ENCODE data around the gene TJAP1.
"Not testable (repeated sequence)": the region's sequence is repeated elsewhere in the genome, so short reads cannot be mapped to it uniquely, and the experiment has no call there.

The TJAP1 gene

GRCh38 chr6:43523284-43523683 is 45.9 kb downstream of the TJAP1 start:
- TF ChIP-seq ZFX (IDR thresholded peaks at IDR 0.05), result no peak
- no peak for TF ChIP-seq CTCF (conservative IDR thresholded peaks at IDR 0.05)
- H3K27ac ChIP-seq, result no peak overlapping the region

DNA sequence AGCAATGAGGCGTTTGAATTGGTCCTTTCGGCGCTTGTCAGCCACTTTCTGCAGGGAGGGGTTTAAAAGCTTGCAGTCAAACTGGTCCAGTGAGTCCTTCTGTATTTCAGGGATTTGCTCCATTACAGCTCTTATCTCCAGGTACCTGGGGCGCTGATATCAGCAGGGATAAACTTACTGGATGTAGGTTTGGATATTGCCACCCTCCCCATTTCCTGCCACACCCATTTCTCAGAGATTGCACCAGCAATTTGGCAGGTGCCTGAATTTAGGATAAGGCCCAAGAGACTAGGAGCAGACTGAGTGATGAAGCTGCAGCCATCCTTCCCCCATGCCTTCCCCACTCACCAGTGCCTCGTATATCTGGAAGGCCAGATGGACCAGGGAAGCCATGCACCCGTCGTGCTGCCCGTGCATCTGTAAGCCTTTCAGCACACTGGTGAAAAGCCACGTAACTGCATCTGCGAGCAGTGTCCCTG is 47.2 kb downstream of the TJAP1 start:
- no peak overlapping the region; the same call in 1 of the 2 replicates for H3K27ac ChIP-seq
- TF ChIP-seq ZFX (IDR thresholded peaks at IDR 0.05) (no peak), CTCF (conservative IDR thresholded peaks at IDR 0.05) (no peak)

DNA sequence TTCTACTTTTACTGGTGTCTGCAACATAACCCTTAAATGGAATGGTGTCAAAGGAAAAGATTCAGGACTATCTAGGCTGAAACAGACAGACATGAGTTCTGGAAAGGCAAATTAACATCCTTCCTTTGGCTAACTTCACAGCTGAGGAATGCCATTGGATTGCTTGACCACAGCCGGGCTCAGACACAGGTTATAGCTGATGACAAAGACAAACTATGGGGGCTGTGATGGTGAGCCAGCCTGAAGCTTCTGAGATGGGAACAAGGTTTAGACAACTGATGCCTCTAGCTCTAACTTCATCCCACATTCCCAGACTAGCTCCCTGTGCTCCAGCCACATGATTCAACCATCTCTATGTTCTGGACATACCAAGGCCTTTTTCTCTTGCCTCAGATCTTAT is 54.8 kb downstream of the TJAP1 start:
- no peak overlapping the region for H3K27ac ChIP-seq
- no peak for TF ChIP-seq CTCF (conservative IDR thresholded peaks at IDR 0.05)
- TF ChIP-seq ZFX (IDR thresholded peaks at IDR 0.05), result no peak

DNA sequence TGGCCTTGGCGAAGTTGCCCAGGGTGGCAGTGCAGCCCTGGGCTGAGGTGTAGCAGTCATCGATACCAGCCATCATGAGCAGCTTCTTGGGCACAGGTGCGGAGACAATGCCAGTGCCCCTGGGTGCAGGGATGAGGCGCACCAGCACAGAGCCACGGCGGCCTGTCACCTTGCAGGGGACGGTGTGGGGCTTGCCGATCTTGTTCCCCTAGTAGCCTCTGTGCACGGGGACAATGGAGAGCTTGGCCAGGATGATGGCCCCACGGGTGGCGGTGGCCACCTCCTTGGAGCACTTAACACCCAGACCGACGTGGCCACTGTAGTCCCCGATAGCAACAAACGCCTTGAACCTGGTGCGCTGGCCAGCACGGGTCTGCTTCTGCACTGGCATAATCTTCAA is 61.6 kb downstream of the TJAP1 start:
- not testable (repeated sequence) for H3K27ac ChIP-seq

- not testable (repeated sequence) for H3K27ac ChIP-seq
These were observed 62.0 kb downstream of the TJAP1 start for GRCh38 chr6:43539409-43539808.

DNA sequence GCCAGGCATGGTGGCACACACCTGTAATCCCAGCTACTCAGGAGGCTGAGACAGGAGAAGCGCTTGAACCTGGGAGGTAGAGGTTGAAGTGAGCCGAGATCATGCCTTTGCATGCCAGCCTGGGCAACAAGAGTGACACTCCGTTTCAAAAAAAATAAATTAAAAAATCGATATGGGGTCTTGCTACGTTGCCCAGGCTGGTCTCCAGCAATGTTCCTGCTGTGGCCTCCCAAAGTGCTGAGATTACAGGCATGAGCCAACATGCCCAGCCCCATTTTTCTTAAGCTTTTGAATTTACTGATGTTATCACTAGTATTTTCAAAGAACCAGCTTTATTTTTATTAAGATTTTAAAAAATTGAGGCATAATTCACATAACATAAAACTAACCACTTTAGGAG is 63.1 kb downstream of the TJAP1 start:
- H3K27ac ChIP-seq, result no peak overlapping the region
- no peak for TF ChIP-seq ZFX (IDR thresholded peaks at IDR 0.05)
- no peak for TF ChIP-seq CTCF (conservative IDR thresholded peaks at IDR 0.05)

GRCh38 chr6:43541774-43542471 is 64.6 kb downstream of the TJAP1 start:
- TF ChIP-seq ZFX (IDR thresholded peaks at IDR 0.05) (no peak), CTCF (conservative IDR thresholded peaks at IDR 0.05) (no peak)
- no peak overlapping the region for H3K27ac ChIP-seq

DNA sequence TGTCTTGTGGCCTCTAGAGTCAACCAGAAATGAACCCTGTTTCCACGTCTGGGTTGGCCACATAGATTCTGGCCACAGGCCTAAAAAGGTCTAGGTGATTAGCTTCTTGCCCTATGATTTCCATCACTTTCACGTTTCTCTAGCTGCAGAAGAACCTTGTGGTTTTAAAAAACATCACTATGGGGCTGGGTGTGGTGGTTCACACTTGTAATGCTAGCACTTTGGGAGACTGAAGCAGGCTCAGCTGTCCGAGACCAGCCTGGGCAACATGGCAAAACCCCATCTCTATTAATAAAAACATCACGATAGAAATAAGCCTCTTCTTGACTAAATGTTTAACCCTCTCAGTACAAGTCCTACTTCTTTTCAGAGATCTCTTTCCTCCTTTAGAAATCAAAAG is 67.1 kb downstream of the TJAP1 start:
- H3K27ac ChIP-seq, result no peak overlapping the region
- TF ChIP-seq ZFX (IDR thresholded peaks at IDR 0.05) (no peak), CTCF (conservative IDR thresholded peaks at IDR 0.05) (no peak)

Data from C4-2B (cell line).